Measurements from ENCODE around the gene ZNF831.

ZNF831 gene

GRCh38 chr20:59177266-59178250 lies 13.9 kb downstream of the ZNF831 start:
- in situ Hi-C loops (cut with MboI; ENCODE audit: low sequenced_read_pairs), result no loop called here

DNA sequence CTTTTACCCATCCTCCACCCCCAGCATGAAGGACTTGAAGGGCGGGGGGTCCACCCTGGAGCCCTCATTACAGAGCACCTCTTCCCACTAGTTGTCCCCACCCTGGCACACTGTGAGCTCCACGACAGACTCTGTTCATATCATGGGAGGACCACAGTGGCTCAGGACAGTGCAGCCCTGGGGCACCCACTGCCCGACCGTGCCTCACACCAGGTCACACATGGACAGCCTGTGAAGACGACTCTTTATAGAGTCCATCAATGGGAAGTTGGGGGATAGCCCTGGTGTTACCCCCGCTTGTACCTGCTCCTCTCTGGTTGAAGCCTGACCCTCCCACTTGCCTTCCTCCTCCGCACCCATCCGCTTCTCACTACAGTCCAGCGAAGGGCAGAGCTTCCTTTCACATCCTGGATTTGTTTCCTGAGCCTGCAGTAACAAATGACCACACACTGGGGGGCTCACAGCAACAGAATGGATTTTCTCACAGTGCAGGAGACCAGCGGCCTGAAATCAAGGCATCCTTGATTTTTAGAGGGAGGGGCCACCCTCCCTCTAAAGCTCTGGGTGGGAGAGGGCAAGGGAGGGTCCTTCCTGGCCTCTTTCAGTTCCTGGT lies 15.5 kb downstream of the ZNF831 start:
- in situ Hi-C loops (cut with MboI; ENCODE audit: low sequenced_read_pairs), result no loop called here

DNA sequence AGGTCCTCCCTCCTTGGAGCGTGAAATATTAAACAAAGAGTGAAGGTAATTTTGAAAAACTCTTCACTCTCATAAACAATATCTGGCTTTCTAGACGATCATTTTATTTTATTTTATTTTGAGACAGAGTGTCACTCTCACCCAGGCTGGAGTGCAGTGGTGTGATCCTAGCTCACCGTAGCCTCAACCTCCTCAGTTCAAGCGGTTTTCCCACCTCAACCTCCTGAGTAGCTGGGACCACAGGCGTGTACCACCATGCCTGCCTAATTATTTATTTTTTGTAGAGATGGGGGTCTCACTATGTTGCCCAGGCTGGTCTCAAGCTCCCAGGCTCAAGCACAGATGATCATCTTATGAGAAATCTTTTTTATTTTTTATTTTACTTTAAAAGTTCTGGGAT lies 16.4 kb downstream of the ZNF831 start:
- in situ Hi-C loops (cut with MboI; ENCODE audit: low sequenced_read_pairs), result no loop called here

DNA sequence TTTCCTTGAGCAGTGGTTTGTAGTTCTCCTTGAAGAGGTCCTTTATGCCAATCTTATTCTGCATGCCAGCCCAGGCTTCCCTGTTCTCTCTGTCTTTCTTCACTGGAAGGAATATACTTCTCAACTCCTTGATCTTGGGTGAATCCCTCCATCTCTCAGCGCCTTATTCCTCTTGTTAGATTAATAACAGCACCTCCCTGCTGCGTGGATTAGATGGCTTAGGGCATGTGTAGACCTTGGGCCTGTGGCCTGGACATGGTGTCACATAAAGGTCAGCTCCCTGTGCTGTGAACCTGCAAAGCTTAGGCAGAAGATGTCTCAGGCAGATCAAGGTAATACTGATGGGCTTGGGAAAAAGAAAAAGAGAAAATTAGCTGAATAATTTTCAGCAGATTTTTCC lies 18.3 kb downstream of the ZNF831 start:
- in situ Hi-C loops (cut with MboI; ENCODE audit: low sequenced_read_pairs), result no loop called here

DNA sequence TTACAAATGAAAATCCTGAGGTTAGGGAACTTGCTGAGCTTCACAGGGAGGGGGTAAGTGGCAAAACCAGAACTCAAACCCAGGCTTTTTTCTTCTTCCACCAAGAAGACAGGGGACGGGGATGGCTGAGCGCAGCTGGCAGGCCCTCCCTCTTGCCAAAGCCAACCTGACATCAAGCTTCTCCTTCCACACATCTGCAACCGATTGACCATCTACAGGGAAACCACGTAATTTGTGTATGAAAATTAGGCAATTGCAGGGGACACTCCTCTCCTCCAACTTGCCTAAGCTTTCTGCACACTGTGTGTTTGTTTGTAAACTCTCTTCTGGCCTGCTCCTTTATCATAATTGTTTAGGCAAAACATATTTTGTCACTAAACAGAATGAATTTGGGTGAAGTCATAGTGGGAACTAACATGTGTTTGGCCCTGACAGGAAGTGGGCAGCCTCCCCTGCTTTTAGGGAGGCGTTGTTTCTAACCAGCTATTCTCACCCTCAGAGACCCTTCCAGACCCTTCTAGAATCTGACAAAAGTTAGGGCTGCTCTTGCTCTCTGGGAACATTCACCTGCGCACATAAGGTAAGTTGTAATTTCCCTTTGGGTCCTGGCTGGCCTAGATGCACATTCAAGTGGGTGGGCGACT lies 18.9 kb downstream of the ZNF831 start:
- in situ Hi-C loops (cut with MboI; ENCODE audit: low sequenced_read_pairs), result no loop called here

GRCh38 chr20:59183751-59184150 lies 20.1 kb downstream of the ZNF831 start:
- in situ Hi-C loops (cut with MboI; ENCODE audit: low sequenced_read_pairs), result no loop called here

DNA sequence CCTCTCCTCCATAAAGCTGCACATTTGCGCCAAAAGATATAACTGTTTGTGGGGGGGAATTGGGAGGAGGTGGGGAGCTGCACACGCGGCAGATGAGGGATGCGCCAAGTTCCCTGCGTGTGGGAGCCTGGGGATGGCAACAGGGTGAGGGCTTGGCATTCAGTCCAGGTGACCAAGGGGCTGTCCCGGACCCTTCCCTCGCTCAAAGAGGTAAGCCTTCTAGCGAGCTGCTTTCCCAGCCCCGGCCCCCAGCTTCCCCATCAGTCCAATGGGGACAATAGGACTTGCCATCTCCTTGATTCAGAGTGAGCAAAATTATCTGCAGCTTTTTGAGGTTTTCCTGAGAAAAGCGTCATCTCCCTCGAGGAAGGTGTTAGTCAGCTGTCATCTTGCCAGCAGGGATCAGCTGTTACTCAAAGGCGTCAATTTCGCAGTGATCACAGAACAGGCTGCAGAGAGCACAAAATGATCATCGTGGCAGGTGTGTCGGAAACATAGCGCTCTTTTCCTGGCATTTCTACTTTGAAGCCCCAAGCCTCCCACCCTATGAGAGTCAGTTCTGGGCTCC lies 21.3 kb downstream of the ZNF831 start:
- in situ Hi-C loops (cut with MboI; ENCODE audit: low sequenced_read_pairs), result no loop called here

GRCh38 chr20:59185809-59186208 lies 22.2 kb downstream of the ZNF831 start:
- in situ Hi-C loops (cut with MboI; ENCODE audit: low sequenced_read_pairs), result no loop called here

- in situ Hi-C loops (cut with MboI; ENCODE audit: low sequenced_read_pairs), result no loop called here
Measured at GRCh38 chr20:59190466-59190865, 26.8 kb downstream of the ZNF831 start.

- in situ Hi-C loops (cut with MboI; ENCODE audit: low sequenced_read_pairs), result no loop called here
Measured at GRCh38 chr20:59191036-59191755, 27.6 kb downstream of the ZNF831 start.

- in situ Hi-C loops (cut with MboI; ENCODE audit: low sequenced_read_pairs), result no loop called here
Measured at GRCh38 chr20:59191756-59192532, 28.3 kb downstream of the ZNF831 start.

- in situ Hi-C loops (cut with MboI; ENCODE audit: low sequenced_read_pairs), result no loop called here
Measured at GRCh38 chr20:59192533-59192896, 28.9 kb downstream of the ZNF831 start.

GRCh38 chr20:59193325-59193724 lies 29.7 kb downstream of the ZNF831 start:
- in situ Hi-C loops (cut with MboI; ENCODE audit: low sequenced_read_pairs), result no loop called here

DNA sequence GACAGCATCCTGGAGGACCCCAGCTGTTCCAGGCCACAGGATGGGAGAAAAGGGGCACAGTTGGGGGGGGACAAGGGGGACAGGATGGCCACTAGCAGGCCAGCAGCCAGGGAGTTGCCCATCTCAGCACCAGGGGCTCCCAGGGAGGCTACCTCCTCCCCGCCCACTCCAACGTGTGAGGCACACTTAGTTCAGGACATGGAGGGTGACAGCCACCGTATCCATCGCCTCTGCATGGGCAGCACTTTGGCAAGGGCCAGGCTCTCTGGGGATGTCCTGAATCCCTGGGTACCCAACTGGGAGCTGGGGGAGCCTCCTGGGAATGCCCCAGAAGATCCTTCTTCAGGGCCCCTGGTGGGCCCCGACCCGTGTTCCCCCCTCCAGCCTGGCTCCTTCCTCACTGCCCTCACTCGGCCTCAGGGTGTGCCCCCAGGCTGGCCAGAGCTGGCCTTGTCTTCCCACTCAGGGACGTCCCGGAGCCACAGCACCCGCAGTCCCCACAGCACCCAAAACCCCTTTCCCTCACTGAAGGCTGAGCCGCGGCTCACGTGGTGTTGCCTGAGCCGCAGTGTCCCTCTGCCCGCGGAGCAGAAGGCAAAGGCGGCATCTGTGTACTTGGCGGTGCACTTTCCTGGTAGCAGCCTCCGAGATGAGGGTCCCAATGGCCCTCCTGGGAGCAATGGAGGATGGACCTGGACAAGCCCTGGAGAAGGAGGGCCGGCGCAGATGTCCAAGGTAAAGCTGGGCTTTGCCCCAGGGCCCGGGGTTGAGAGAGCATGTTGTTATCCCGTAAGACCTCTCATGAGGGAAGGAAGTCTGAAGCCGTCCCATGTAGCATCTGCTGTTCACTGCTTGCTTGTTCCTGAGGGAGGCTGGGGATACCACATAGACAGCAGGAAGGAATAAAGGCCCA lies 30.7 kb downstream of the ZNF831 start:
- in situ Hi-C loops (cut with MboI; ENCODE audit: low sequenced_read_pairs), result no loop called here

GRCh38 chr20:59195316-59195993 lies 31.8 kb downstream of the ZNF831 start:
- in situ Hi-C loops (cut with MboI; ENCODE audit: low sequenced_read_pairs), result no loop called here

GRCh38 chr20:59204165-59204894 lies 40.7 kb downstream of the ZNF831 start:
- in situ Hi-C loops (cut with MboI; ENCODE audit: low sequenced_read_pairs), result loop anchor here (10.0 kb wide), 2 partner anchors 120 to 340 kb away; no protein-coding TSS in a partner anchor

- in situ Hi-C loops (cut with MboI; ENCODE audit: low sequenced_read_pairs), result loop anchor here (10.0 kb wide), 2 partner anchors 120 to 340 kb away; no protein-coding TSS in a partner anchor
Measured at GRCh38 chr20:59205044-59205443, 41.4 kb downstream of the ZNF831 start.

All from HL-60/S4 treated with retinoic acid at 250 ng/mL for 4 days and 3 days (cell line).